Naive B cell (primary cell): ENCODE measurements around the gene GJD3. TPM values are rescaled to one million over a fixed set of nuclear protein-coding genes. Genes with fewer than 3 reads are reported as not detected.
"Not testable (repeated sequence)": the region's sequence is repeated elsewhere in the genome, so short reads cannot be mapped to it uniquely, and the experiment has no call there.

Experiments used
- ATAC-seq, 2 donors: fragments of 150-1000 bp; cut with Tn5 transposase; 2 replicates each; pipeline ENCODE4 v1.10.0; 2021; ENCODE audit warnings: low read depth in 2 of 2, mild to moderate bottlenecking in 2 of 2, moderate library complexity in 2 of 2
- DNase-seq: peaks from one replicate; pipeline ENCODE4 v3.0.0; 2022
- H3K27ac Mint-ChIP-seq, 6 donors: one replicate each; pipeline ENCODE4 v1.8.0; 2020 to 2022; ENCODE audit warnings: mild to moderate bottlenecking in 6 of 6, mixed read lengths in 6 of 6, moderate library complexity in 5 of 6, inconsistent platforms in 2 of 6
- H3K27me3 Mint-ChIP-seq, 3 donors: one replicate each; pipeline ENCODE4 v1.8.0; 2021 to 2022; ENCODE audit warnings: mixed read lengths in 3 of 3, mild to moderate bottlenecking in 1 of 3
- H3K36me3 Mint-ChIP-seq, 2 donors: one replicate each; pipeline ENCODE4 v1.8.0; 2020 to 2022; ENCODE audit warnings: mixed read lengths in 2 of 2, inconsistent platforms in 1 of 2, mild to moderate bottlenecking in 1 of 2
- H3K4me1 Mint-ChIP-seq, 3 donors: one replicate each; pipeline ENCODE4 v1.8.0; 2020 to 2022; ENCODE audit warnings: mixed read lengths in 3 of 3, inconsistent platforms in 1 of 3, mild to moderate bottlenecking in 1 of 3, moderate library complexity in 1 of 3
- H3K4me3 Mint-ChIP-seq, 8 donors: one replicate each; pipeline ENCODE4 v1.8.0; 2020 to 2022; ENCODE audit warnings: mild to moderate bottlenecking in 8 of 8, mixed read lengths in 8 of 8, moderate library complexity in 8 of 8, inconsistent platforms in 2 of 8
- H3K9me3 Mint-ChIP-seq, 7 donors: one replicate each; pipeline ENCODE4 v1.8.0; 2020 to 2022; ENCODE audit warnings: mixed read lengths in 7 of 7, mild to moderate bottlenecking in 5 of 7, inconsistent platforms in 2 of 7, moderate library complexity in 1 of 7
- polyA plus RNA-seq, 6 donors: library from polyadenylated mRNA; unstranded; fragments of 300-500 nt; fragmentation: Illumina TruSeq; gene quantifications; one replicate each; pipeline ENCODE4 v1.2.3, GENCODE V29; 2021; ENCODE audit warnings: low read depth in 6 of 6

GJD3 gene
- polyA plus RNA-seq, 6 donors from 2014 or later: 0.44 to 0.98 TPM; not detected in 4

GRCh38 chr17:40376541-40376940 is 12.0 kb upstream of the GJD3 start:
- DNase-seq, H3K36me3 Mint-ChIP-seq, ATAC-seq, H3K27ac Mint-ChIP-seq, H3K4me1 Mint-ChIP-seq, H3K9me3 Mint-ChIP-seq: not testable (repeated sequence)
- H3K27me3 Mint-ChIP-seq: peaks cover 0 to 11% (median 5%) of the 10 kb centered on the region in 3 donors
- H3K4me3 Mint-ChIP-seq: peak overlapping the region in 2 of 8 donors; percentile 65 to 73

GRCh38 chr17:40375786-40376185 is 11.2 kb upstream of the GJD3 start:
- not testable (repeated sequence) for H3K36me3 Mint-ChIP-seq, H3K9me3 Mint-ChIP-seq, DNase-seq, H3K27ac Mint-ChIP-seq, ATAC-seq, H3K4me3 Mint-ChIP-seq
- Mint-ChIP-seq H3K27me3 (peaks cover 0 to 11% (median 5%) of the 10 kb centered on the region in 3 donors), H3K4me1 (peaks cover 6 to 14% (median 7%) of the 10 kb centered on the region in 3 donors)

- Mint-ChIP-seq H3K4me1 (peaks cover 6 to 14% (median 7%) of the 10 kb centered on the region in 3 donors), H3K36me3 (no peaks in the 10 kb centered on the region), H3K4me3 (peak overlapping the region in 1 of 8 donors; percentile 69), H3K27ac (no peak overlapping the region), H3K9me3 (peaks cover 0 to 9% (median 0%) of the 10 kb centered on the region in 7 donors), H3K27me3 (peaks cover 0 to 11% (median 5%) of the 10 kb centered on the region in 3 donors)
- no peak for ATAC-seq
- no peak for DNase-seq
Observed at GRCh38 chr17:40374821-40375498, 10.4 kb upstream of the GJD3 start.

- H3K9me3 Mint-ChIP-seq: peaks cover 0 to 9% (median 0%) of the 10 kb centered on the region in 7 donors
- peaks cover 6 to 14% (median 7%) of the 10 kb centered on the region in 3 donors for H3K4me1 Mint-ChIP-seq
- no peak overlapping the region for H3K27ac Mint-ChIP-seq
- DNase-seq (no peak), ATAC-seq (no peak)
- no peak overlapping the region for H3K4me3 Mint-ChIP-seq
- H3K36me3 Mint-ChIP-seq: no peaks in the 10 kb centered on the region
- peaks cover 0 to 11% (median 5%) of the 10 kb centered on the region in 3 donors for H3K27me3 Mint-ChIP-seq
Observed at GRCh38 chr17:40373999-40374398, 9.5 kb upstream of the GJD3 start.

- no peaks in the 10 kb centered on the region for H3K36me3 Mint-ChIP-seq
- no peak for DNase-seq
- H3K4me1 Mint-ChIP-seq: peaks cover 6 to 14% (median 7%) of the 10 kb centered on the region in 3 donors
- no peak for ATAC-seq
- no peak overlapping the region for H3K4me3 Mint-ChIP-seq
- peaks cover 0 to 11% (median 5%) of the 10 kb centered on the region in 3 donors for H3K27me3 Mint-ChIP-seq
- peaks cover 0 to 9% (median 0%) of the 10 kb centered on the region in 7 donors for H3K9me3 Mint-ChIP-seq
- H3K27ac Mint-ChIP-seq: no peak overlapping the region
Observed at GRCh38 chr17:40373324-40373723, 8.8 kb upstream of the GJD3 start.

- H3K9me3 Mint-ChIP-seq: not testable (repeated sequence)
Observed at GRCh38 chr17:40372644-40373043, 8.1 kb upstream of the GJD3 start.

GRCh38 chr17:40372031-40372430 is 7.5 kb upstream of the GJD3 start:
- H3K4me1 Mint-ChIP-seq: peaks cover 4 to 12% (median 6%) of the 10 kb centered on the region in 3 donors
- ATAC-seq: no peak
- H3K36me3 Mint-ChIP-seq: no peaks in the 10 kb centered on the region
- peaks cover 0 to 9% (median 5%) of the 10 kb centered on the region in 3 donors for H3K27me3 Mint-ChIP-seq
- H3K4me3 Mint-ChIP-seq: peak overlapping the region in 1 of 8 donors; percentile 53
- no peak overlapping the region for H3K27ac Mint-ChIP-seq
- DNase-seq: no peak
- peaks cover 0 to 8% (median 0%) of the 10 kb centered on the region in 7 donors for H3K9me3 Mint-ChIP-seq

More at GRCh38 chr17:40372644-40373043, 8.1 kb upstream of the GJD3 start:
- Mint-ChIP-seq H3K4me1 (peaks cover 6 to 14% (median 7%) of the 10 kb centered on the region in 3 donors), H3K27me3 (peaks cover 0 to 11% (median 5%) of the 10 kb centered on the region in 3 donors)
- H3K27ac Mint-ChIP-seq, H3K4me3 Mint-ChIP-seq, ATAC-seq, H3K36me3 Mint-ChIP-seq, DNase-seq: not testable (repeated sequence)

- H3K27me3 Mint-ChIP-seq: peaks cover 0 to 4% (median 0%) of the 10 kb centered on the region in 3 donors
- no peak overlapping the region for H3K4me3 Mint-ChIP-seq
- DNase-seq: no peak
- H3K4me1 Mint-ChIP-seq: peaks cover 0 to 7% (median 6%) of the 10 kb centered on the region in 3 donors
- peaks cover 0 to 2% (median 0%) of the 10 kb centered on the region in 7 donors for H3K9me3 Mint-ChIP-seq
- H3K36me3 Mint-ChIP-seq: no peaks in the 10 kb centered on the region
- no peak overlapping the region for H3K27ac Mint-ChIP-seq
- ATAC-seq: peak; percentile 43 to 51
Observed at GRCh38 chr17:40371261-40371929, 6.9 kb upstream of the GJD3 start.

GRCh38 chr17:40369923-40370322 is 5.4 kb upstream of the GJD3 start:
- no peak for DNase-seq
- Mint-ChIP-seq H3K9me3 (no peaks in the 10 kb centered on the region), H3K27me3 (peaks cover 0 to 4% (median 0%) of the 10 kb centered on the region in 3 donors), H3K4me3 (peak overlapping the region in 1 of 8 donors; percentile 12), H3K27ac (no peak overlapping the region), H3K4me1 (peaks cover 0 to 7% (median 6%) of the 10 kb centered on the region in 3 donors), H3K36me3 (no peaks in the 10 kb centered on the region)
- no peak for ATAC-seq

- not testable (repeated sequence) for H3K36me3 Mint-ChIP-seq, H3K9me3 Mint-ChIP-seq, DNase-seq, H3K4me3 Mint-ChIP-seq, ATAC-seq
- H3K27me3 Mint-ChIP-seq: peaks cover 0 to 14% (median 6%) of the 10 kb centered on the region in 3 donors
- peak overlapping the region in 1 of 6 donors; percentile 74 for H3K27ac Mint-ChIP-seq
- peaks cover 2 to 14% (median 13%) of the 10 kb centered on the region in 3 donors for H3K4me1 Mint-ChIP-seq
Observed at GRCh38 chr17:40367728-40368127, 3.2 kb upstream of the GJD3 start.

- no peaks in the 10 kb centered on the region for H3K36me3 Mint-ChIP-seq
- H3K4me3 Mint-ChIP-seq: peak overlapping the region in 1 of 8 donors; percentile 53
- H3K27ac Mint-ChIP-seq: no peak overlapping the region
- peaks cover 0 to 19% (median 13%) of the 10 kb centered on the region in 3 donors for H3K27me3 Mint-ChIP-seq
- peaks cover 2 to 19% (median 18%) of the 10 kb centered on the region in 3 donors for H3K4me1 Mint-ChIP-seq
- ATAC-seq: no peak
- H3K9me3 Mint-ChIP-seq: no peaks in the 10 kb centered on the region
- no peak for DNase-seq
Observed at GRCh38 chr17:40366861-40367518, 2.5 kb upstream of the GJD3 start.

- DNase-seq (no peak), ATAC-seq (no peak)
- Mint-ChIP-seq H3K27ac (no peak overlapping the region), H3K36me3 (no peaks in the 10 kb centered on the region), H3K4me1 (peaks cover 2 to 18% (median 14%) of the 10 kb centered on the region in 3 donors), H3K4me3 (peak overlapping the region in 1 of 8 donors; percentile 30), H3K9me3 (no peaks in the 10 kb centered on the region), H3K27me3 (peaks cover 2 to 25% (median 17%) of the 10 kb centered on the region in 3 donors)
Observed at GRCh38 chr17:40366076-40366860, 1.7 kb upstream of the GJD3 start.
